Hepatocyte (in vitro differentiated cells): ENCODE results near the gene PTPN6.

Experiments used
- EZH2phosphoT487 ChIP-seq: fragments of 200-600 bp; sonication (generic); IDR thresholded peaks from one replicate; pipeline ENCODE4 v1.6.1; 2018; ENCODE audit warnings: antibody characterized with exemption, mild to moderate bottlenecking, low read depth, moderate library complexity; ENCODE audit not compliant: unreplicated experiment, severe bottlenecking
- TF ChIP-seq, protein P1 (sequence below): fragments of 200-600 bp; sonication (generic); IDR thresholded peaks from 2 replicates; pipeline ENCODE4 v1.5.1; 2016; ENCODE audit warnings: antibody characterized with exemption, mild to moderate bottlenecking; ENCODE audit not compliant: poor library complexity

DNA sequence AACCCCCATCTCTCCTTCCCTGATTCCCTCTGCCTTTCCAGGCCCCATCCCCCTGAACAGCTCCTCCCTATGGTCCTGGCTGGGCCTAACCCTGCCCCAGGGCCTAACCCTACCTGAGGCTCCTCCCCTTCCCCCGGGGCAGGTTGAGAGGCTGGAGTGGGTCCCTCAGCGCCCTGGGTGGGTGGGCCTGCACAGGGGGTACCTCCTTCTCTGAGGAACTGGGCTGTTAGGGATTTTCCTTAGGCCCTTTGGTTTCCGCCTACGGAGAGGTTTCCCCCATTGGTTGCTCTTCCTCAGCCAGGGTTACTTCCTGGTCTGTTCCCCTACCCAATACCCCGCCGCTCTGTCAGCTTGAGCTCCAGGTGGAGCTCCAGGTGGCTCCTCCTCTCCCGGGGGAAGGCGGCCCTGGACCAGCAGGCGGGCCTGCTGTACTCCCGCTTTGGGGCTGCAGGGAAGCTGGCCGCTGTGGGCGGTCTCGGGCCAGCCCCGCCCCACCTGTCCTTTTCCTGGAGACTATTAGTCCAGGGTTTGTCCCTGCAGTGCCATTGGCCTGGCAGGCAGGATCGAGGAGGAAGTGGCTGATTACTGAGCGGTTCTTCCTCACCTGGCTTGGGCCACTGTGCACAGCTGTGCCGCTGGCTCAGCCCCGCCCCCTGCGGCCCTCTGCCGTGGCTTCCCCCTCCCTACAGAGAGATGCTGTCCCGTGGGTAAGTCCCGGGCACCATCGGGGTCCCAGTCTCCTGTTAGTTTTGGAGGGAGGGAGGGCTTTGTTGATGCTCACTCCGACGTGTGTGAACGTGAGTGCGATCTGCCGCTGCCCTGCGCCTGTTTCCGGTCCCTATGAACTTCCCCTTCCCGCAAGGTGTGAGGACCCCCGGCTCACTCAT is 4.9 kb upstream of the PTPN6 start:
- TF ChIP-seq, protein P1, sequence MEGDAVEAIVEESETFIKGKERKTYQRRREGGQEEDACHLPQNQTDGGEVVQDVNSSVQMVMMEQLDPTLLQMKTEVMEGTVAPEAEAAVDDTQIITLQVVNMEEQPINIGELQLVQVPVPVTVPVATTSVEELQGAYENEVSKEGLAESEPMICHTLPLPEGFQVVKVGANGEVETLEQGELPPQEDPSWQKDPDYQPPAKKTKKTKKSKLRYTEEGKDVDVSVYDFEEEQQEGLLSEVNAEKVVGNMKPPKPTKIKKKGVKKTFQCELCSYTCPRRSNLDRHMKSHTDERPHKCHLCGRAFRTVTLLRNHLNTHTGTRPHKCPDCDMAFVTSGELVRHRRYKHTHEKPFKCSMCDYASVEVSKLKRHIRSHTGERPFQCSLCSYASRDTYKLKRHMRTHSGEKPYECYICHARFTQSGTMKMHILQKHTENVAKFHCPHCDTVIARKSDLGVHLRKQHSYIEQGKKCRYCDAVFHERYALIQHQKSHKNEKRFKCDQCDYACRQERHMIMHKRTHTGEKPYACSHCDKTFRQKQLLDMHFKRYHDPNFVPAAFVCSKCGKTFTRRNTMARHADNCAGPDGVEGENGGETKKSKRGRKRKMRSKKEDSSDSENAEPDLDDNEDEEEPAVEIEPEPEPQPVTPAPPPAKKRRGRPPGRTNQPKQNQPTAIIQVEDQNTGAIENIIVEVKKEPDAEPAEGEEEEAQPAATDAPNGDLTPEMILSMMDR, result no peak
- no peak for TF ChIP-seq EZH2phosphoT487
